Subcutaneous abdominal adipose tissue (tissue), 5 donors: ENCODE measurements around the gene KLC1.

Source experiments
- H3K27ac ChIP-seq: one replicate; pipeline ENCODE4 v1.7.0; 2013; ENCODE audit warnings: low read depth, mild to moderate bottlenecking, inconsistent platforms, low read length, moderate library complexity
- H3K27me3 ChIP-seq, 5 donors: one replicate each; pipeline ENCODE4 v1.7.0; 2013; ENCODE audit warnings: low read length in 5 of 5, inconsistent platforms in 1 of 5; ENCODE audit not compliant: control insufficient read depth in 5 of 5, insufficient read depth in 4 of 5
- H3K36me3 ChIP-seq, 5 donors: one replicate each; pipeline ENCODE4 v1.7.0; 2013; ENCODE audit warnings: low read length in 5 of 5; ENCODE audit not compliant: control insufficient read depth in 5 of 5, insufficient read depth in 5 of 5
- H3K4me1 ChIP-seq, 5 donors: one replicate each; pipeline ENCODE4 v1.7.0; 2013; ENCODE audit warnings: low read length in 5 of 5, mild to moderate bottlenecking in 3 of 5, moderate library complexity in 1 of 5; ENCODE audit not compliant: control insufficient read depth in 5 of 5, insufficient read depth in 5 of 5
- H3K4me3 ChIP-seq, 5 donors: one replicate each; pipeline ENCODE4 v1.7.0; 2013; ENCODE audit warnings: low read length in 5 of 5, low read depth in 1 of 5
- H3K9ac ChIP-seq, 5 donors: one replicate each; pipeline ENCODE4 v1.7.0; 2013; ENCODE audit warnings: low read length in 5 of 5, mild to moderate bottlenecking in 4 of 5, moderate library complexity in 3 of 5
- H3K9me3 ChIP-seq, 5 donors: one replicate each; pipeline ENCODE4 v1.7.0; 2013; ENCODE audit warnings: low read length in 5 of 5; ENCODE audit not compliant: control insufficient read depth in 5 of 5
- donor health status: healthy.
- donor health status: healthy.
- donor health status: healthy.
- donor health status: healthy.
- donor health status: healthy.

KLC1 gene

DNA sequence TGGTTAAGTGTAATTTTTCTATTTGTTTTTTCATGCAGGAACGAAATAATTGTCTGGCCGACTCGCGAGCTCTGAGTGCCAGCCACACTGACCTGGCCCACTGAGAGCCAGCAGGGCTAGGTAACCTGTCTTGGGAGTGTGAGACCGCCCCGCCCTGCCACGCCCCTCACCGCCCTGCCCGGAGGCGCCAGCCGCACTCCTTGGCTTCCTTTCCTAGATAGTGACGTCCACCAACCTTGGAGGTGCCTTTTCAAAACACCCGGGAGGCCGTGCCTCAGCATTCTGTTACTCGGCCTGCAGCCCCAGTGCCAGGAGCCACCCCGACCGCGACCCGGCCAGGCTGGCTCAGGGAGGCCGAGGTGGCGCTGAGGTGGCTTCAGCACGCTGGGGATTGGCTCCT lies 64.5 kb downstream of the KLC1 start:
- Histone ChIP-seq H3K9ac (no peak overlapping the region), H3K27me3 (no peaks in the 10 kb centered on the region), H3K9me3 (no peaks in the 10 kb centered on the region), H3K4me3 (no peak overlapping the region), H3K27ac (no peak overlapping the region), H3K4me1 (peaks cover 13 to 41% (median 38%) of the 10 kb centered on the region in 5 donors), H3K36me3 (peaks cover 0 to 71% (median 43%) of the 10 kb centered on the region in 5 donors)

DNA sequence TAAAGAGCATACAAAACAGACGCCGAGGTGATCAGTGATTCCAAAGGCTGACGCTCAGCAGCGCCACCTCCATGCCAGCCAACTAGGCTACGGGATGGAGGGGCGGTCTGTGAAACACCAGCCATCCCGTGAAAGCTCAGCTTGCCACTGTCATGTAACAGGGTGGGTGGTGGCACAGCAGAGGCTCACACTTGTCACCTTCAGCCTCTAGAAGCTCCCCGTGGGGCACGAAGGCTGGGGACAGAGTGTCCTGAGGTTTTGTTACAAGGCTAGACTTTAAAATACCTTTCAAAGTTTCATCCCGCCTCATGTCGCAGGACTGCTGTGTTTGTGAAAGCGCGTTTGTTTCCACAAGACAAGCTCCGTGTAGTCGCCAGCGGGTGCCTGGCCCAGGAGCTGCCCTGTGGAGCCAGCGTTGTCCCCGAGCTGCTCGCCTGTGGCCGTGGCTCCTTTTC lies 65.6 kb downstream of the KLC1 start:
- no peak overlapping the region for H3K9ac ChIP-seq
- peaks cover 10 to 43% (median 35%) of the 10 kb centered on the region in 5 donors for H3K4me1 ChIP-seq
- H3K4me3 ChIP-seq = no peak overlapping the region
- peaks cover 0 to 72% (median 48%) of the 10 kb centered on the region in 5 donors for H3K36me3 ChIP-seq
- H3K27ac ChIP-seq = no peak overlapping the region
- H3K9me3 ChIP-seq = no peaks in the 10 kb centered on the region
- no peaks in the 10 kb centered on the region for H3K27me3 ChIP-seq

DNA sequence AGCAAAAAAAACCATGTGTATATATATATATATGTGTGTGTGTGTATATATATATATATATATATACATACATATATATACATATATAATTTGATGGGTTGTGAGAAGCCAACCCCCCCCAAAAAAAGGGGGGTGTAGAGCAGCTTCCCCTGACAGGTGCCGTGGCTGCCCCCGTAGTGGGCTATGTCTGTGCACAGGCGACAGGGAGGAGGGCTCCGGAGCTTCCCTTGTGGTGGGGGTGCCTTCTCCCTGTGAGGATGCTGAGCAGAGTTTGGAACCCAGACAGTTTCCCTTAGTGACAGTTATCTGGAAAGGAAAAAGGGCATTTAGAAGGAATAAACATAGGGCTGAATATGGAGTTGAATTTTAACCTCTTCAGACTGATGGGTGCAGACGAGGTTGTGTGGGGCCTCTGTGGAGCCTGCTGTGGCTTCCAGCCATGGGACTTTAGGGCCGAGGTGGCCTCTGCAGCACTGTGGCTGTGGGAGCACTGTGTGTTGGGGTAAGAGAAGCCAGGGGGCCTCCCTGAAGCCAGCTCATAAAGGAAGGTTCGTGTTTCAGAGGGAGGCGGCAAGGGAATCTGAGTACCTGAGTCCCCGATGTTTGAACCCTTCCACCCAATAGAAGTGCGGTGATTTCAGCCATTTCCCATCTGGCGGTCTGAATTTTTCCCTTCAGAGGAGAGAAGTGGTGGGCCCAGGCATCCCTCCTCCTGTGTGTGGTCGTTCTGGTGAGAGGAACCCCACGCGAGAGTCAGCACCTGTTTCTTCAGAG lies 66.5 kb downstream of the KLC1 start:
- H3K4me1 ChIP-seq = peaks cover 10 to 51% (median 43%) of the 10 kb centered on the region in 5 donors
- H3K27ac ChIP-seq = no peak overlapping the region
- peaks cover 0 to 73% (median 45%) of the 10 kb centered on the region in 5 donors for H3K36me3 ChIP-seq
- H3K9me3 ChIP-seq = no peaks in the 10 kb centered on the region
- no peaks in the 10 kb centered on the region for H3K27me3 ChIP-seq
- no peak overlapping the region for H3K4me3 ChIP-seq
- no peak overlapping the region for H3K9ac ChIP-seq

GRCh38 chr14:103696070-103696402 lies 67.0 kb downstream of the KLC1 start:
- Histone ChIP-seq H3K9me3 (no peaks in the 10 kb centered on the region), H3K27me3 (no peaks in the 10 kb centered on the region), H3K4me3 (no peak overlapping the region), H3K36me3 (peaks cover 0 to 76% (median 45%) of the 10 kb centered on the region in 5 donors), H3K4me1 (peaks cover 10 to 57% (median 48%) of the 10 kb centered on the region in 5 donors), H3K9ac (peak overlapping the region in 1 of 5 donors; percentile 14), H3K27ac (peak overlapping the region; percentile 42)

DNA sequence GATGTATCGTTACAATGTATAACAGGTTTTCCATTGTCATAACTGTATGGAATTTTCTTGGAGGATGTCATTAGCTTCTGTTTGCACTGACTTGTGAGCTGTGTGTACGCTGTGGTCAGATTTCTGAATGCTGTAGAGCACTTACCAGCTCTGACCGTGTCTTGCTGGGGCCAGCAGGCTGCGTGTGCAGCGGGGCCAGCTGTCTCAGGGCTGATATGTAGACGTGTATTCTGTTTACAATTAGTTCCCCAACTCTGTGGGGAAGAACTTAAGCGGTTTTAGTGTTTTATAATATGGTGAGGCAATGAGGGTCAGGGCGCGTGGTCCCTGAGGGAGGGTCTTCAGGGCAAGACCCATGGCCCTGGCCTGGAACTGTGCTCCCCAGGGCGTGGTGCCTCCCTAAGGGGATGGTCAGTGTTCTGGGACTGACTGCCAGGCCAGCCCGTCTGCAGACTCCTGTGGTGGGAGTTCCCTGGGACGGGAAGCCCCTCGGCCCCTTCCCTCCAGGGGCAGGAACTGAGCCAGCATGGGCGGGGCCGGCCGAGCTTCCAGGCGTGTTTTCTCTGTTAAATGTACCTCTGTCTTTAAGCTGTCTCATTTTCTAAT lies 67.6 kb downstream of the KLC1 start:
- Histone ChIP-seq H3K27me3 (no peaks in the 10 kb centered on the region), H3K36me3 (peaks cover 0 to 78% (median 46%) of the 10 kb centered on the region in 5 donors), H3K27ac (peak overlapping the region; percentile 42), H3K9me3 (no peaks in the 10 kb centered on the region), H3K4me1 (peaks cover 10 to 62% (median 53%) of the 10 kb centered on the region in 5 donors), H3K4me3 (no peak overlapping the region), H3K9ac (peak overlapping the region in 2 of 5 donors; percentile 14 to 30)

- Histone ChIP-seq H3K36me3 (peaks cover 0 to 80% (median 49%) of the 10 kb centered on the region in 5 donors), H3K9ac (peak overlapping the region in 2 of 5 donors; percentile 4 to 49), H3K27me3 (no peaks in the 10 kb centered on the region), H3K4me3 (no peak overlapping the region), H3K27ac (peak overlapping the region; percentile 42), H3K9me3 (no peaks in the 10 kb centered on the region), H3K4me1 (peaks cover 10 to 68% (median 57%) of the 10 kb centered on the region in 5 donors)
Measured at GRCh38 chr14:103697206-103697602, 68.2 kb downstream of the KLC1 start.

DNA sequence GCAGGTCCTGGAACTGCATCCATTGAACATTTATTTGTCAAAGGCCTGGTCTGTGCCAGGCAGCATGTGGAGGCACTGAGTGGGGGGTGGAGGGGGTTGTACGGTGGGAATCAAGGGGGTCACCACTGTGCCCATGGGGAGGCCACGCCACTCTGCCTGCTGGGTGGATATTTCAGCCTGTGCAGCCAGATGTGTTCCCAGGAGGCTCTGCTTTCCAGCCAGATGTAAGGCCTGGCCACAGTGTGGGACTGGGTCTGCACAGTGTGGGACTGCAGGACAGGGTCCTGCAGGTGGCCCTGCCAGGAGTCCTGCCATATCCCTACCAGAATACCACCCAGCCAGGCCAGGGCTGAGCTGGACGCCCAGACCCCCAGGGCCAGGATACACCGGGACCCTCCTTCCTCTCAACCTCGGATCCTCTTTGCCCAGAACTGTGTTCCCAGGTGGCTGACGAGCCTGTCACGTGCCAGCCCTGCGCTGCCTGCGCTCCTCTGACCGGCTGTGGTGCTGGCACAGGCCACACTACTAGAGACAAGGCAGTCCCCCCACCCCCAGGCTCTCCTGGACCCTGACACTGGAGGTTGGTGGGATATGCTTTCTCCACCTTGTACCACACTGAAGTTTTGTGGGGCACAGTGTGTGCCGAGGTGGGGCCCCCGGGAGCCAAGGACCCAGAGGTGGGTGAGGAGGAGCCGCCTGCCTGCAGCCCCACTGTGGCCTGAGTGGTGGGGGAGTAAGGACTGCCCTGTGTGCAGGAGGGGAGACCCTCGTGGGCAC lies 68.8 kb downstream of the KLC1 start:
- H3K27me3 ChIP-seq = no peaks in the 10 kb centered on the region
- peak overlapping the region; percentile 42 for H3K27ac ChIP-seq
- H3K4me1 ChIP-seq = peaks cover 10 to 72% (median 62%) of the 10 kb centered on the region in 5 donors
- H3K36me3 ChIP-seq = peaks cover 0 to 80% (median 49%) of the 10 kb centered on the region in 5 donors
- peak overlapping the region in 2 of 5 donors; percentile 4 to 49 for H3K9ac ChIP-seq
- H3K9me3 ChIP-seq = no peaks in the 10 kb centered on the region
- no peak overlapping the region for H3K4me3 ChIP-seq

DNA sequence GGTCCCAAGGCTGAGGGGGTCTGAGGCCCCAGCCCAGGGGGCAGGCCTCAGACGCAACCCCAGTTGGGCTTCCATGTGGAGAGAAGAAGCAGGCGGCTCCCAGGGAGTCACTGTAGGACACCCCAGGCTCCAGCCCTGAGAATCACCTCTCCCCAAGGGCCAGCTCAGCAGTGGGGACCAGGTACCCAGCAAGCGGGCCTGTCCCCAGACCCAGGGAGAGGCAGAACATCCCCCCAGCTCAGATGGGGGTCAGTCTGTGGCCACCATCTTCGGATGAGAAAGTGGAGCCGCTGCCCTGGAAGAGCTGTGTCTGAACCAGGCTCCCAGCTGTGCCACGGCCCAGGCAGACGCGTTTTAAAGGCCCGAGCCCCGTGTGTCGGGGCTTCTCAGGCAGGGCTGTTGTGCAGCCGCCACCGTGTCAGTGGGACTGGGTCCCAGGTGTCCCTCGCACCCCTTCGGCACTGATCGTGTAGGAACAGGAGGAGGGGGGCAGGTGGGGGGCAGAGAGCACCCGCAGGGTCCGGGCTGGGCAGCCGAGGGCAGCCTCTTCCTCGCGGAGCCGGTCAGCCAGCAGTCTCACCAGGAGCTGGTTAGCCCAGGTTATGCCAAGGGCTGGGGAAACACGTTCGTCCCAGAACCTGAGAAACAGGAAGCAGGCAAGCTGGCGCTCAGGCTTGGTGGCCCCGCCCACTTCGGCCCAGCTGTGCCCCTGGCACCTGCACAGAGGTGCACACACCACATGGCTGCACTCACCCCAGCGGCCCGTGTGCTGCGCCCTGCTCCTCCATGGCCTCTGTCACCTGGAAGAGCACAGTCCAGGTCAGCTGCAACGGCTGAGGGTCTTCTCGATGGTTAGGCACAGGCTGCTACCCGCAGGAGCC lies 69.6 kb downstream of the KLC1 start:
- Histone ChIP-seq H3K9ac (no peak overlapping the region), H3K27me3 (no peaks in the 10 kb centered on the region), H3K4me1 (peaks cover 10 to 72% (median 67%) of the 10 kb centered on the region in 5 donors), H3K9me3 (no peaks in the 10 kb centered on the region), H3K36me3 (peaks cover 0 to 80% (median 49%) of the 10 kb centered on the region in 5 donors), H3K27ac (no peak overlapping the region), H3K4me3 (no peak overlapping the region)

GRCh38 chr14:103699261-103699661 lies 70.2 kb downstream of the KLC1 start:
- peaks cover 0 to 78% (median 47%) of the 10 kb centered on the region in 5 donors for H3K36me3 ChIP-seq
- peaks cover 10 to 76% (median 72%) of the 10 kb centered on the region in 5 donors for H3K4me1 ChIP-seq
- H3K9ac ChIP-seq = no peak overlapping the region
- no peak overlapping the region for H3K27ac ChIP-seq
- no peaks in the 10 kb centered on the region for H3K27me3 ChIP-seq
- H3K4me3 ChIP-seq = no peak overlapping the region
- H3K9me3 ChIP-seq = no peaks in the 10 kb centered on the region
